ENCODE measurements around the gene CYB5RL. TPM values are rescaled to one million over a fixed set of nuclear protein-coding genes. Genes with fewer than 3 reads are reported as not detected.
"Not testable (repeated sequence)": the region's sequence is repeated elsewhere in the genome, so short reads cannot be mapped to it uniquely, and the experiment has no call there.

CYB5RL gene
- total RNA-seq (2014; rRNA removed; shearing (Covaris generic)): 7.3 and 9.2 TPM in 2 replicates

GRCh38 chr1:54199765-54200518, at the start of gene CYB5RL, which contains the start of gene MRPL37:
TSS of gene CYB5RL (minus strand) at chr1:54200030. CDS start at chr1:54195616, 4,414 bp downstream.
TSS of gene MRPL37 (plus strand) at chr1:54200167. CDS start at chr1:54200244, 77 bp downstream.
- peak; percentile 98 for DNase-seq (ENCODE audit: low spot score)

DNA sequence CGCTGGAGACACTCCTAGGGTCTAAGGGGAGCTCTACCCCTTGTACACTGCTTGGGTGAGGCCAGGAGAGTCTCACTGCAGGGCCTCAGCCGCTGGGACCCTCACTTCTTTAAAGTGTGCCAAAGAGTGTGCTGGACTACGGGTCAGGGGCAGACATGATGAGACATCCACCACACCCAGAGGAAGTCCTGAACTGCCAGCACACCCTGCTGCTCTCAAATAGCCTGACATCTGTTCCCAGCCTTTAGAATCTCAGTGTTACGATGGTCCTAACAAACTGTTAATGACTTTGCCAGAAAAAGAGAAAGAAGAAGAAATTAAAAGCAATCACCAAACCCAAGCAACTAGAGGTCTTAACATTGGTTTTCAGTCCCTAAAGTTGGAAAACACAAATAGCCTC, 49.1 kb upstream of the CYB5RL start:
- DNase-seq (ENCODE audit: low spot score): peak; percentile 38

DNA sequence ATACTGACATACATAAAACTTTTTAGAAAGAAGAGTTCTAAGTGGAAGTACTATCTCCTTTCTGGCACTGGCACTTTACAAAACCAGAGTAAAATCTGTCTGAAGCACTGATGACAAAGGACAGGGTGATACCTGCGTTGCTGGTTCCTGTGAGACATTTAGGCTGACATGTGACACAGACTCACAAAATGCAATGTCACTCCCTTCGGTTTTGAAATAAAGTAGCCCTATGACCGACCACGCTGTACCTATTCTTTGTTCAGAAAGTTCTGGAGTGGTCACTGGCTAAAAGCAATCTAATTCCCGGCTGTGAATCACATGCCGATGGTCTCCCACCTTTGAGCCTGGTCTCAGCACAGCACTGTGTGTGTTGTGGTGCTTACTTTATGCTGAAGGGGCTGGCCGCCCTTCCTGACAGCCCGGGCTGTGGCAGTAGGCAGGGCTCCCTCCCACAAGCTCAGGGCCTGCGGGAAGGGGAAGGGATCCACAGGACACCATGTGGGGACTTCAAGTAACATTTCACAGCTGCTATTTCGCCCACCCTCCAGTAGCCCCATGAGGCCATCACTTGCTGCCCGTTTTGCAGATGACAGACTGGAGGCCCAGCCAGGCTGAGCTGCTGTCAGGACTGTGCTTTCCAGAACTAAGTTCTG, 48.2 kb upstream of the CYB5RL start:
- DNase-seq (ENCODE audit: low spot score): no peak

GRCh38 chr1:54246116-54246721, 46.4 kb upstream of the CYB5RL start:
- DNase-seq (ENCODE audit: low spot score): no peak

DNA sequence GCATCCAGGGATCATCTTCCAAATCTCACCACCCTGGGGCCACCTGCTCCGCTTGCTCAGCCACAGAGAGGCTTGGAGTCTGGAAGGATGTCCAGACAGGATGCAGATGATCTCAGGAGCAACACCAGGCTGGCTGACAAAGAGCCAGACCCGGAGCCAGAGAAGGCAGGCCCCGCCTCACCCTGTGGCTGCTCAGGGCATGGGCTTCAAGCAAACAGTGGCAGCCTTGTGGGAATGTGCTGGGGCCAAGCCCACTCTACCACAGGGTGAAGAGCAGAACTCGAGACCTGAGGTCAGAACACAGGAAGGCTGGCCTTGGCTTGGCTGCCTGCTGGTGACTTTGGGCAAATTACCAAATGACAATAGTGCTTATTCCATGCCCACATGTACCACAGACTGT, 45.7 kb upstream of the CYB5RL start:
- peak; percentile 34 for DNase-seq (ENCODE audit: low spot score)

- no peak for DNase-seq (ENCODE audit: low spot score)
Measured at GRCh38 chr1:54244655-54245054, 44.8 kb upstream of the CYB5RL start.

GRCh38 chr1:54243022-54243421, 43.2 kb upstream of the CYB5RL start:
- no peak for DNase-seq (ENCODE audit: low spot score)

DNA sequence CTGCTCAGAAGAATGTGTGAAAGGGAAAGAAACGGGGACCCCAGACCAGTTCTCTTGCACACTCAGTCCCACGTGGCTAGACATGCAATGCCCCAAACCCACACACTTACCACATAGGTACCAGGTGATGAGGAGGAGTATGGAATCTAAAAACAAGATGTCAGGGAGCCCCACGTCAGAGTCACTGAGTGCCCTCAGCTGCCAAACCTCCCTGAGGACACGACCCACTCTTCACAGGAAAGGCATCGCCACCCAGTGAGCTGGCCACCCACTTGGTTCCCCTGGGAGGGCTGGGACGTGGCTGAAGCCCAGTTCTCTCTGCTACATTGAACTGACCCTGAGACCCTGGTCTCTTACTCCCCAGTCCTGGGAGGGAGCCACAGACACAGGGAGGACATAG, 41.5 kb upstream of the CYB5RL start:
- DNase-seq (ENCODE audit: low spot score): no peak

DNA sequence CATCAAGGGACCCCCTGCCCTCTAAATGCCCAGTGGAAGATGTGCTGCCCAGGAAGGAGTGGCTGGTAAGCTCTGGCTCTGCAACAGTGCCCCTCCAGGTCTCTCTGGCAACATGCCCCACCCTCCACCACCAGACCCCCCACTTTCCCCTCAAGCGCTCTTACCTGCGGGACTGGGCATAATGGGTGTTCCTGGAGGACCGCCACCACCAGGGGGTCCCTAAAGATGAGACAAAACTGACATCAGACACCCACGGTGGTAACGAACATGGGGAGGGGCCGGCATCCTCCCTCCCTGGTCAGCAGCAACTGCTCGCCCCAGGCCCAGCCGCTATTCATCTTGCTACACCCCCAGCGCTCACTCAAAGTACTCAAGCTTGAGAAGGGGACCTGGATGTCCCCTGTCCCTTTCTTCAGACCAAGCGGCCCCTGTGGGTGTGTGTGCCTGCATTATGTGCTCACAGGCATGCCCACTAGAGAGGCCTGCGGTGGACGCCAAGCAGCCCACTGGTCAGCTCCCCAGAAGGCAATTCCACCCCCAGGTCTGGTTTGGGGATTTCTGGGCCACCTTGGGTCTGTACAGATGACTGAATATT, 41.0 kb upstream of the CYB5RL start:
- no peak for DNase-seq (ENCODE audit: low spot score)

- DNase-seq (ENCODE audit: low spot score): no peak
Measured at GRCh38 chr1:54239631-54240031, 39.8 kb upstream of the CYB5RL start.

DNA sequence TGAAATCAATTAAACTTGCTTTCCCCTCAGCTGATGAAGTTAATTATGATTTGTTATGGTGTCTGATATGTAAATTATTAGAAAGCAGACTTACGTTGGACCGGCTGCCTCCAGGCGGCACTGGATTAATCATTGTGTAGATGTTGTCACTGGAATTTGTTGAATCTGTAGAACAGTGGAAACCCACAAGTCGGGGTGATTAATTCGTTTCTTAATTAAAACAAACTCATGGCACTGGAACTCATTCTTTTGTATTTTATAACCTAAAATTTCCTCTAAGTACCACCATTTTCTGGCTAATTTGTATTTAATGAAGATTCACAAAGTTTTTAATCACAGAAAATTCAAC, 39.2 kb upstream of the CYB5RL start:
- DNase-seq (ENCODE audit: low spot score): no peak

DNA sequence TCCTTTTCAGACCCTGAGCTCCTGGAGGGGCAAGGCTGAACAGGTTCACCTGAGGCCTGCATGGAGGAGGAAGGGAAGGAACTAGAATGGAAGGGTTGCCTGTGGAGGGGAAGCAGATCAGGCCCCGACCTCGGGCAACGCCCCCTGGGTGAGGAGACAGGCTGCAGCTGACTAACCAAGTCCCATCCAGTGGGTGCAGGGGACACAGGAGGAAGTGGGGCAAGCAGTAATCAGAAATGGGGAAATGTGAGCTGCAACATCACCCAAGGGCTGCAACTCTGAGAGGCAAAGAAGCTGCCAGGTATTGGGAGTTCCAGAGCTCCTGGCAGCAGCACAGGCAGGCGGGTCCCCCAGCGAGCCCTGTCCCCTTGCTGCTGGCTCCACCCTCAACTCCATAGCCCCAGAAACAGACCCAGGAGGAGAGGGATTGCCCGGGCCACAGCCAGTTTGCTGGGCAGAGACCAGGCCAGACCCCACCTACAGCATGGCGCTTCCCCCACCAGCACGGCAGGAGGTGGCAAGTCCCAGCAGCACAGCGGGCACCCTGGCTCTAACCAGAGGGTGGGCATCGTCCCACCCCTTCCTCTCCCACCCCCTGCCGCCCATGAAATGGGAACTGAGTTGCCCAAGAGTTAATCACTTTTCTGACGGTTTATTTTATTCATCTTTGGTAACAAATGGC, 38.7 kb upstream of the CYB5RL start:
- DNase-seq (ENCODE audit: low spot score): no peak

GRCh38 chr1:54237586-54237985, 37.8 kb upstream of the CYB5RL start:
- DNase-seq (ENCODE audit: low spot score): no peak

- no peak for DNase-seq (ENCODE audit: low spot score)
Measured at GRCh38 chr1:54234284-54234683, 34.5 kb upstream of the CYB5RL start.

- DNase-seq (ENCODE audit: low spot score): not testable (repeated sequence)
Measured at GRCh38 chr1:54233196-54233595, 33.4 kb upstream of the CYB5RL start.

DNA sequence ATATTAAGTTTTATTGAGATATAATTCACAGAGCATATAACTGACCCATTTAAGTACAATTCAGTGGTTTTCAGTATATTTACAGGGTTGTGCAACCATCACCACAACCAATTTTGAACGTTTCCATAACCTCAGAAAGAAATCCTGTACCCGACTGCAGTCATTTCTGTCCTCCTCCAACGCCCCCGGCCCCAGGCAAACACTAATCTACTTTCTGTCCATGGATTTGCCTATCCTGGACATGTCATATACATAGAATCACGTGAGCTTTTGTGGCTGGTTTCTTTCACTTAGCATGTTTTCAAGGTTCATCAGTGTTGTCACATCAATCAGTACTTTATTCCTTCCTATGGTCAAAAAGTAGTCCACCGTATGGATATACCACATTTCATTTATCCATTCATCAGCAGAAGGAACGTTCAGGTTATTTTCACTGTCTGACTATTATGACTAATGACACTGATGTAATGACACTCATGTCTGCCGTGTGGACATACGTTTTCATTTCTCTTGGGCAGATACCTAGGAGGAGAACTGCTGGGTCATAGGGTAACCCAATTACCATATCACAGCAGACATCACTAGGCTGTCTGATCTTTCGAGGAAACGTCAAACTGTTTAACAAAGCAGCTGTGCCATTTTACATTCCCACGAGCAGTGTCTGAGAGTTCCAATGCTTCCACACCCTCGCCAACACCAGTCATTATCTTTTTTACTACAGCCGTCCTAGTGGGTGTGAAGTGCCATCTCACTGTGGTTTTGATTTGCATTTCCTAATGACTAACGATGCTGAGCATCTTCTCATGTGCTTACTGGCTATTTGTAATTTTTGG, 30.9 kb upstream of the CYB5RL start:
- peak; percentile 35 for DNase-seq (ENCODE audit: low spot score)

- DNase-seq (ENCODE audit: low spot score): peak; percentile 71
Measured at GRCh38 chr1:54229281-54229891, 29.6 kb upstream of the CYB5RL start.

DNA sequence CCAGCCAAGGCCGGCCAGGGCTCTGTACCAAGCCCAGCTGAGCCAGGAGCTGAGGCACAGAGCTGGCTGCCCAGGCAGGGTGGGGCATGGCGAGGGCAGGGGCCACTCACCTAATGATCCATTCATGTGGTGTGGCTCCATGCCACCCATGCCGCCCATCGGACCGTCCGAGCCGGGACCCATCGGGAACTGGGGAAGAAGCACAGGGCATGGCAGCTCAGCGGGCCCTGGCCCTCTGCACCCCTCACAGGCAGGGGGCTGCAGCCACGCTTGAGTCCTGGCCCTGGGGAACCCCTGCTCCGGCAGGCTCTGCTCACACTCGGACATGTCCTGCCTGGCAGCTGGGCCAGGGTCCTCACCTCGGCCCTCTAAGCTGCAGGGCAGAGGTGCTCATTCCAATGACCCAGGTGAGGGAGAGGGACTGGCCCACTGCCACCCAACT, 28.8 kb upstream of the CYB5RL start:
- no peak for DNase-seq (ENCODE audit: low spot score)

DNA sequence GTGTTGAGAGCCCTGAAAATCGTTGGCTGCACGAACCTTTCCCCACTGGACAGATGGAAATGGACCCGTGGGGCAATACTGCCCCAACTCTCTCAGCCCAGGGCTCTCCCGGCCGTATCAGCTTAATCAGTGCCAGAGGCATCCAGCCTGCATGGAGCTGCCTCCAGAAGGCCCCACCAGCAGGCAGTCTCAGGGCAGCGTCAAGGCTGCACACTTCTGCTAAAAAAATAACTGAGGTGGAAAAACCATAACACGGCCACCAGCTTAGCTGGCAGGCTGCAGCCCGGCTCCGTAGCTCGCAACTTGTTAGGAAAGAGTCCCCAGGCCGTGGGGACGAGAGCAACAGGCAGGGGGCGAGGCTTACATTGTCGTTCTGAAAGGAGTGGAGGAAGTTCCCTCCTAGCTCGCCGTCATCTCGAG, 28.1 kb upstream of the CYB5RL start:
- DNase-seq (ENCODE audit: low spot score): no peak

GRCh38 chr1:54227091-54227602, 27.3 kb upstream of the CYB5RL start:
- peak; percentile 93 for DNase-seq (ENCODE audit: low spot score)
